PC-3 (cell line): Measurements from ENCODE around the gene NRM. TPM values are rescaled to one million over a fixed set of nuclear protein-coding genes. Genes with fewer than 3 reads are reported as not detected.

Experiments
- ATAC-seq: fragments of 200-7000 bp; cut with Tn5 transposase; 2 replicates; pipeline ENCODE4 v1.9.1; 2020; ENCODE audit warnings: mild to moderate bottlenecking, moderate library complexity
- BruUV-seq: library from RNA; stranded (reverse); fragments of 400-500 nt; replicated peaks from 2 replicates; lab custom pipeline; 2021; lab: Mats Ljungman, UMichigan
- CTCF ChIA-PET: fragments of 300-600 bp; sonication (Branson Sonifier 250); formaldehyde crosslinking; loops from one replicate; lab custom pipeline; 2022; ENCODE audit warnings: antibody characterized with exemption; lab: Charles Lee
- POLR2A ChIA-PET: fragments of 300-600 bp; sonication (Branson Sonifier 250); formaldehyde crosslinking; loops from one replicate; lab custom pipeline; 2022; ENCODE audit warnings: antibody characterized with exemption; ENCODE audit not compliant: unreplicated experiment; lab: Charles Lee
- DNase-seq: peaks from one replicate; pipeline ENCODE4 v3.0.0-alpha.2; 2015
- H2AFZ ChIP-seq: fragments of 300-600 bp; sonication (generic); 2 replicates; pipeline ENCODE4 v1.6.0; 2016; ENCODE audit warnings: antibody characterized with exemption, low read length
- H3F3A ChIP-seq: fragments of 300-600 bp; sonication (generic); one replicate; pipeline ENCODE4 v1.6.0; 2017; ENCODE audit warnings: antibody characterized with exemption, low read length, control low read depth, mild to moderate bottlenecking; ENCODE audit not compliant: unreplicated experiment
- H3K27ac ChIP-seq: fragments of 300-600 bp; sonication (generic); 2 replicates; pipeline ENCODE4 v1.5.1; 2016; ENCODE audit warnings: mild to moderate bottlenecking, low read length
- H3K27me3 ChIP-seq: fragments of 300-600 bp; sonication (generic); 2 replicates; pipeline ENCODE4 v1.6.1; 2016; ENCODE audit warnings: low read length, mixed read lengths
- H3K36me3 ChIP-seq: fragments of 300-600 bp; sonication (generic); 2 replicates; pipeline ENCODE4 v1.6.1; 2016; ENCODE audit warnings: low read depth, mixed run types, low read length, mixed read lengths
- H3K4me1 ChIP-seq: fragments of 300-600 bp; sonication (generic); 2 replicates; pipeline ENCODE4 v1.5.1; 2016; ENCODE audit warnings: low read length; ENCODE audit not compliant: insufficient read depth
- H3K4me2 ChIP-seq: fragments of 300-600 bp; sonication (generic); 2 replicates; pipeline ENCODE4 v1.6.0; 2016; ENCODE audit warnings: low read length
- H3K4me3 ChIP-seq: fragments of 300-600 bp; sonication (generic); 2 replicates; pipeline ENCODE4 v1.5.1; 2016; ENCODE audit warnings: mild to moderate bottlenecking, low read length, mixed read lengths
- H3K79me2 ChIP-seq: fragments of 300-600 bp; sonication (generic); 2 replicates; pipeline ENCODE4 v1.6.1; 2017; ENCODE audit warnings: low read length, mixed read lengths
- H3K9ac ChIP-seq: fragments of 300-600 bp; sonication (generic); 2 replicates; pipeline ENCODE4 v1.6.0; 2016; ENCODE audit warnings: mild to moderate bottlenecking, low read length
- H3K9me2 ChIP-seq: fragments of 300-600 bp; sonication (generic); replicated peaks from 2 replicates; pipeline ENCODE4 v1.6.1; 2016; ENCODE audit warnings: mixed run types, low read length, mixed read lengths
- H3K9me3 ChIP-seq: fragments of 300-600 bp; sonication (generic); 2 replicates; pipeline ENCODE4 v1.6.1; 2016; ENCODE audit warnings: low read length, mixed read lengths
- H4K20me1 ChIP-seq: fragments of 300-600 bp; sonication (generic); 2 replicates; pipeline ENCODE4 v1.6.1; 2016; ENCODE audit warnings: low read length, mixed read lengths
- EZH2 ChIP-seq: fragments of 300-600 bp; sonication (generic); IDR thresholded peaks from one replicate; pipeline ENCODE4 v1.6.1; 2017; ENCODE audit warnings: antibody characterized with exemption, mild to moderate bottlenecking, low read length; ENCODE audit not compliant: unreplicated experiment
- EZH2phosphoT487 ChIP-seq: fragments of 300-600 bp; sonication (generic); IDR thresholded peaks from 2 replicates; pipeline ENCODE4 v1.6.1; 2018; ENCODE audit warnings: mild to moderate bottlenecking, antibody characterized with exemption, low read length, borderline replicate concordance
- intact Hi-C: fragments of 100-400 bp; cut with micrococcal nuclease; formaldehyde crosslinking; loops from 2 replicates; pipeline ENCODE4 v1.9.0; 2023
- total RNA-seq: library from RNA; depleted of rRNA; stranded (reverse); fragments of >200 nt; gene quantifications from 2 replicates; pipeline ENCODE4 v1.2.3, GENCODE V29; 2014
- TF ChIP-seq, protein P1 (sequence below): fragments of 300-600 bp; sonication (generic); conservative IDR thresholded peaks from 2 replicates; pipeline ENCODE4 v1.5.1; 2017; ENCODE audit warnings: antibody characterized with exemption, low read depth, mild to moderate bottlenecking, low read length

NRM gene
- total RNA-seq, 1 experiment from 2014 or later: 8.5 TPM

DNA sequence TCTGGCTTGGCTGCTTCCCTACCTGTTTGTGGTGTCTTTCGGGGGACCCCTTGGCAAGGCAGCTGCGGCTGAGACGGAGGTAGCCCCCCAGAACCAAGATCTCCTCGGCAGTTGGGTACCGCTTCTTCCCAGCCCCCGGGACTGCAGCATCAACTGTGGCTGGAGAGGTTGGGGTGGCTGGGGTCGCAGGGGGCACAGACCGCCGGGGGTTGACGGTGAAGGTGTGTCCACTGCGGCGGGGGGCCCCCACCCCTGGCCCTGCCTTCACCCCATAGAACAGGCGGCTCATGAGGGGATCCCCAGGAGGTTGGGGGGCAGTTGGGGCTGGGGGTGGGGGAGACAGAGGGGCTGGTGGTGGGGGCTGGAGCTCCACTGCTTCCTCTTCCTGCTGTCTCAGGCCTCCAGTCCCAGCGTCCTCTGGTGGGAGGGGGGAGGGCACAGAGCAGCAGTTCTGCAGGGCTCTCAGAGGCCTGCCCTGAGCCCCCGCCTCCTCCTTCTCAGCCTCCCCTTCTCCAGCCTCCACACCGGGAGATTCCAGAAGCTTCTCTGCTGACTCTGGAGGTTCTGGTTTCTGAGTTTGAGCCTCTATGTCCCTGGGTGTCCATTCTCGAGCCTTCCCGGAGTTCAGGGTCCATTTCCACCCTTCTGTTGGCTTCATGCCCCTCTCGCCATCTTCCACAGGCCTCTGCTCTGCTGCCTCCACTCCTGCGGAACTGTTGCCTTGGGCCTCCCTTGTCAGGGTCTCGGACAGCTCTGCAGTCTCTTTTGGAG lies 6.2 kb downstream of the NRM start:
- peak overlapping the region; percentile 87 for H3K4me2 ChIP-seq
- CTCF ChIA-PET: no interaction called here
- peaks cover 71% of the 10 kb centered on the region for H3K4me1 ChIP-seq
- DNase-seq: no peak
- TF ChIP-seq, protein P1, sequence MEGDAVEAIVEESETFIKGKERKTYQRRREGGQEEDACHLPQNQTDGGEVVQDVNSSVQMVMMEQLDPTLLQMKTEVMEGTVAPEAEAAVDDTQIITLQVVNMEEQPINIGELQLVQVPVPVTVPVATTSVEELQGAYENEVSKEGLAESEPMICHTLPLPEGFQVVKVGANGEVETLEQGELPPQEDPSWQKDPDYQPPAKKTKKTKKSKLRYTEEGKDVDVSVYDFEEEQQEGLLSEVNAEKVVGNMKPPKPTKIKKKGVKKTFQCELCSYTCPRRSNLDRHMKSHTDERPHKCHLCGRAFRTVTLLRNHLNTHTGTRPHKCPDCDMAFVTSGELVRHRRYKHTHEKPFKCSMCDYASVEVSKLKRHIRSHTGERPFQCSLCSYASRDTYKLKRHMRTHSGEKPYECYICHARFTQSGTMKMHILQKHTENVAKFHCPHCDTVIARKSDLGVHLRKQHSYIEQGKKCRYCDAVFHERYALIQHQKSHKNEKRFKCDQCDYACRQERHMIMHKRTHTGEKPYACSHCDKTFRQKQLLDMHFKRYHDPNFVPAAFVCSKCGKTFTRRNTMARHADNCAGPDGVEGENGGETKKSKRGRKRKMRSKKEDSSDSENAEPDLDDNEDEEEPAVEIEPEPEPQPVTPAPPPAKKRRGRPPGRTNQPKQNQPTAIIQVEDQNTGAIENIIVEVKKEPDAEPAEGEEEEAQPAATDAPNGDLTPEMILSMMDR: no peak
- TF ChIP-seq EZH2: no peak
- TF ChIP-seq EZH2phosphoT487: no peak
- peak overlapping the region; percentile 96 for H3K27ac ChIP-seq
- no TSS peak for BruUV-seq
- intact Hi-C loops: loop anchor here (5.0 kb wide), 1 partner anchor 138 kb away; no protein-coding TSS in a partner anchor
- POLR2A ChIA-PET: interaction anchor here (0.6 to 0.7 kb wide), 2 partner anchors 32 to 129 kb away, joined by 3 to 7 read pairs; partner anchors contain the start of gene MDC1
- peak overlapping the region; percentile 97 for H3K4me3 ChIP-seq
- no peaks in the 10 kb centered on the region for H3K9me2 ChIP-seq
- H3K27me3 ChIP-seq: no peaks in the 10 kb centered on the region
- H4K20me1 ChIP-seq: no peaks in the 10 kb centered on the region
- ATAC-seq: no peak
- H2AFZ ChIP-seq: no peak overlapping the region
- H3F3A ChIP-seq: no peaks in the 10 kb centered on the region
- H3K9me3 ChIP-seq: no peaks in the 10 kb centered on the region
- H3K79me2 ChIP-seq: peaks cover 95% of the 10 kb centered on the region
- peaks cover 2% of the 10 kb centered on the region; the same call in 1 of the 2 replicates for H3K36me3 ChIP-seq
- H3K9ac ChIP-seq: peak overlapping the region; percentile 98

DNA sequence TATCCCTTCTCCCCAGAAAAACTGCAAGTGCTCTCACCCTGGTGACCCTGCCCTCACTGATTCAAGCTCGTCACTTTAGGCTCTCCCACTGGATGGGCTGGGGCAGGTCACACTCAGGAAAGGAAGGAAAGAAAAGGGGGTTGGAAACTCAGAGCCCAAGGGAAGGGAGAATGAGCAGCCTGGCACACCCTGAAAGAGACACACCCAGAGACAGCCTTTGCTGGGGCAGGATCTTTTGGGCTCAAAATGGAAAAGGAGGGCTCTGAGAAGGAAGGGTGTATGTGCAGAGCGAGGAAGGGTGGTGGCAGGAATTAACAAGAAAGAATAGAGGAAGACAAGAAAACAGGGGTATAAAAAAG lies 6.8 kb downstream of the NRM start:
- CTCF ChIA-PET: no interaction called here
- Histone ChIP-seq H4K20me1 (no peaks in the 10 kb centered on the region), H3K79me2 (peaks cover 94% of the 10 kb centered on the region), H2AFZ (no peak overlapping the region), H3K36me3 (peaks cover 5% of the 10 kb centered on the region), H3K4me2 (peak overlapping the region; percentile 87), H3K9me2 (no peaks in the 10 kb centered on the region), H3K27ac (peak overlapping the region; percentile 89), H3K27me3 (no peaks in the 10 kb centered on the region), H3K4me1 (peaks cover 71% of the 10 kb centered on the region), H3K9me3 (no peaks in the 10 kb centered on the region), H3F3A (no peaks in the 10 kb centered on the region), H3K9ac (peak overlapping the region; percentile 80), H3K4me3 (peak overlapping the region; percentile 97)
- POLR2A ChIA-PET: interaction anchor here (0.6 kb wide), 1 partner anchor 129 kb away, joined by 7 read pairs; no protein-coding TSS in a partner anchor
- intact Hi-C loops: no loop called here
- DNase-seq: no peak
- TF ChIP-seq EZH2phosphoT487 (no peak), EZH2 (no peak)
- TF ChIP-seq, protein P1: no peak
- ATAC-seq: no peak
- BruUV-seq: no TSS peak
